GM18868 (cell line): ENCODE data around the gene EIF3D.
"Not testable (repeated sequence)": the region's sequence is repeated elsewhere in the genome, so short reads cannot be mapped to it uniquely, and the experiment has no call there.

Experiments
- ATAC-seq: cut with Tn5 transposase; IDR thresholded peaks from one replicate; pipeline ENCODE4 v1.9.1; 2021; ENCODE audit warnings: mild to moderate bottlenecking, moderate library complexity; ENCODE audit not compliant: unreplicated experiment

The EIF3D gene

DNA sequence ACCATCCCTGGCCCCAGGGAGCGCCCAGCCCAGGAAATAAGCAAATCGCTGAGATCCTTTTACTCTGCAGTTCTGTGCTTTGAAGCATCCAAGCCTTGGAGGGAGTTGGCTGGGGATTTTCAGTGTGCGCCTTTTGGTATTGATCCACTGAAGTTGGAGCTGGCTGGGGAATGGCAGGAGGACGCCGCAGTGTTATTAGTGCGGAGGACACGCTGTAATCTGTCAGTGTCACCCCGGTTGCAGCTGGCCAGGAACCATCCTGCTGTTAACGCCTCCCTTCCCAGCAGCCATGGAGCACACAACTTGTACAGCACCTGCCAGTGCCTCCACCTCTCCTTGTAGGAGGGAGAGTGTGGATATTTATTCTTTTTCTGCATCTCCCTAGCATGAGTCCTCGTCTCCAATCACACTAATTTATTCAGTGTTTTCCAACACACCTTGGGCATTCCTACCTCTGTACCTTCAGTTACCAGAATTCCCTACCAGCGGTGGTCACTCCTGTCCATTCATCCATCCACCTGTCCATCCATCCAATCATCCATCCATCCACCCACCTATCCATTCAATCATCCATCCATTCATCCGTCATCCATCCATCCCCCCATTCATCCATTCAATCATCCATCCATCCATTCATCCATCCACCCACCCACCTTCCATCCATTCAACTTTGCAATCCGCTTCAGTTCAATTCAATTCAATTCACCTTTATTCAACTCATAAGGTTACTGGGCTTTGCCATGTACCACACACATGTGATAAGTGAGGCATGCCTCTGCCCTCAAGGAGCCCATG lies 21.9 kb upstream of the EIF3D start:
- no peak for ATAC-seq

DNA sequence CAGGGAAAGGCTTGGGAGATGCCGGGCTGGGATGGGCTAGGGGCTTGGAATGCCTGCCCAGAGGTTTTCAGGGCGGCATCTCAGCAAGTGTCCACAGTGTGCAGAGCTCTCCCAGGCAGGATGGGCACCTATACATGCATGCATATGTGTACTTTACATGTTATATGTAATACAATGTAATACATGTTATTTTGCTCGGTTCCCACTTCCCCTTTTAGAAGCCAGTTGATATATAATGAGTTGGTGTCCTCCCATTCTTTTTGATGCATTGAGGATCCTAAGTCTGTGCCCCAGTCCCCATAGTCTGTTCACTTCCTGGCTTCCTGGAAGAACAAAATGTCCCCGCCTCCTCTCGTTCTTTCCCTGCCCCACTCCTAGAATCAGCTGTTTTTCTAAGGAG lies 20.1 kb upstream of the EIF3D start:
- ATAC-seq, result no peak

DNA sequence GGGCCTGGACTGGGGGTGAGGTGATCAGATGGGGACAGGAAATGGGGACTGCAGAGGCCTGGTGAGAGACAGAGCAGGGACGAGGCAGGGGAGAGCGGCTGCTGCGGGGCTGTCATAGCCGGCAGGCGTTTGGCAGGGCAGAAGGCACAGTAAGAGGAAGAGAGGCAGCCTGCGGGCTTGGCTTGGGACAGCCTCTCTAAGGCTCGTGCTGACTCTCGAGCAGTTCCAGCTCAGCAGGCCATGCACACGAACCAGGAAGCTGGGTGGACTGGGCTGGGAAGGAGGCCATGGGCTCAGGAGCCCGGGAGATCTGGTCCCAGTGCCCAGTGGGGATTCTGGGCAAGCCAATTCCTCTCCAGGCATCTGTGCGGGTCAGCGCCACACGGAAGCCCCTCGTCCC lies 19.6 kb upstream of the EIF3D start:
- no peak for ATAC-seq

DNA sequence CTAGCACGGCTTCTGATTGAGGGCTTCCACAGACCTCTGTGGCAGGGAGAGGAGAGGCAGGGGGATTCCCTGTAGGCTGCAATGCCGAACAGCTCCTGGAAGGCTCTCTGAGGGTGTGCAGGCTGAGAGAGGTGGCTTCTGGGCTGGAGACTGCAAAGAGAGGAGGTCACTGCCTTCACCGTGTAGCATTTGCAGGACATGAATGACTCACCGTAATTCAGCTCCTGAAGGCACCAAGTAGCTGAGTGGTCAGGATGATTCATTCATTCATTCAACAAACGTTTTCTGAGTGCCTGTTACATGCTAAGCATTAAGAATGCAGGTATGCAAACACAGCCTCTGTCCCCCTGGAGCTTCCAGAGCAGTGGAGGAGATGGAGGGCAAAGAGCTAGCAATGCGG lies 18.0 kb upstream of the EIF3D start:
- no peak for ATAC-seq

DNA sequence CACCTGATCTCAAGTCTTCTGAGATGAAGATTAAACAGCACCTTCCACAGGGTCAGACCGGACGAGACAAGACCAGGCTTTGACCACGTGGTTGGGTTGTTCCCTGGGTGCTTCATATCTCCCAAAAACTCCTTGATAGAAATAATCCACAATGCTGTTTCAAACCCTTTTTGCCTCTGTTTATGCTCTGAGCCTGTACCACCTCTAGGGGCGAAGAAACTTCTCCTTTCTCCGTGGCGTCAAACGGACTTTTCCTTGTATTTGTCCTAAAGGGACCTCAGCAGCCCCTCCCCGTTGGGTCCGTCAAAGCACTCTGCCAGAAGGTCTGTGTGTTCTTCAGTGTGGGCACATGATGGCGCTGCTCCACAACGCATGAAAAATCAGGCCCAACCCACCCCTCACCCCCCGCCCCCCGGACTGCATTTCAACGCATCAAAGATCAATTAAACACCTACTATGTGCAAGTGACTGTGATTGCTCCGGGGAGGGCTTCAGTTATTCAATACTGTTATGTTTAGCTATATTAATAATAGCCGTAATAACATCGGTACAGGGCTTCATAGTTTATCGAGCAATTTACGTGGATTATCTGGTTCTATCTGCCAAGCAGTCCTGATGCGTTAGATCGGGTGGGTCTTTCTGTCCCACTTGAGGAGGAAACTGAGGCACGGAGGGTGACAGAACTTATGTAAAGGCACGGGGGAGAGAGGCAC lies 17.3 kb upstream of the EIF3D start:
- ATAC-seq, result no peak

DNA sequence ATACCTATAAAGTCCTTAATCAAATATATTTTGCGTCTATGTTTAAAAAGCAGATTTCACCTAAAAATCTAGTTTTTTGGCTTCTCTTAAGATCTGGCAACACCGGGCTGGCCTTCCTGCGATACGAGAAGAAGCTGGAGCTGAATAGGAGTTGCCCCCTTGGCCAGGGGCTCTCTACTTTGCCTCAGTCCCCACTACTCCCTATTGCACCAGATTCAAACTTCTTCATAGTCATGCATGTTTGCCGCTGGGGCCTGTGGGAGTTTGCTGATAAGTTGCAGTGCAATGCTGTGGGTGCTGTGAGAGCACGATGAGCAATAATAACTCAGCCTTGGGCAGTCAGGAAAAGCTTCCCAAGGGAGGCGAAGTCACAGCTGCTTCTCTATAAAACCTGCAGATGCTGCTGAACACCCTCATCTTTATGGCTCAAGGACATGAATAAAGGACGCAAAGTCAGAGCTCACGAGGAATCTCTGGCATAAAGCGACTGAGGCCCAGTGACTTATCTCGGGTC lies 15.2 kb upstream of the EIF3D start:
- ATAC-seq, result no peak

DNA sequence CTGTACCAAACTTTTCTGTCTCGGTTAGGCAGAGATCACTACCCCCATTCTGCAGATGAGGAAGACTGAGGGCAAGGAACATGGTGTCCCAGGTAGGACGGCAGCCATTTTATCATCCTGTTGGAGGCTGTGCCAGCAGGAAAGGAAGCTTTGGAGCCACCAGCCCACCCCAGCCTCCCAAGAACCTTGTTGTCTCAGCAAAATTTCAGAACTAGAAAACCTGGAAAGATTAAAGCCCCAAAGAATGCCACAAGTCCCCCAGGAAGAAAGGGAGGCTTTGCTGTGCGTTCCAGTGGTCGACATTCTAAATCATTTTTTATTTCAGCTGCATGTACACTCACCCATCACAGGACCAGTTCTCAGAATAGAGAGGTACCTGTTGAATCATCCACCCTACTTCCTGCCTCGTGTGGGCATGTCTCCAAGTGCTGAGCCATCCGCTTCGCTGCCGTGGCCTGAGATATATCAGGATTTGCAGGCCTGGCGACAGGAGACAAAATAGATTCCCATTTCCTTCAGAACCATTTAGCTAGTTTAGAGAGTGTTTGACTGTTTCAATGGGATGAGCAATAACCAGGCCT lies 13.0 kb upstream of the EIF3D start:
- no peak for ATAC-seq

DNA sequence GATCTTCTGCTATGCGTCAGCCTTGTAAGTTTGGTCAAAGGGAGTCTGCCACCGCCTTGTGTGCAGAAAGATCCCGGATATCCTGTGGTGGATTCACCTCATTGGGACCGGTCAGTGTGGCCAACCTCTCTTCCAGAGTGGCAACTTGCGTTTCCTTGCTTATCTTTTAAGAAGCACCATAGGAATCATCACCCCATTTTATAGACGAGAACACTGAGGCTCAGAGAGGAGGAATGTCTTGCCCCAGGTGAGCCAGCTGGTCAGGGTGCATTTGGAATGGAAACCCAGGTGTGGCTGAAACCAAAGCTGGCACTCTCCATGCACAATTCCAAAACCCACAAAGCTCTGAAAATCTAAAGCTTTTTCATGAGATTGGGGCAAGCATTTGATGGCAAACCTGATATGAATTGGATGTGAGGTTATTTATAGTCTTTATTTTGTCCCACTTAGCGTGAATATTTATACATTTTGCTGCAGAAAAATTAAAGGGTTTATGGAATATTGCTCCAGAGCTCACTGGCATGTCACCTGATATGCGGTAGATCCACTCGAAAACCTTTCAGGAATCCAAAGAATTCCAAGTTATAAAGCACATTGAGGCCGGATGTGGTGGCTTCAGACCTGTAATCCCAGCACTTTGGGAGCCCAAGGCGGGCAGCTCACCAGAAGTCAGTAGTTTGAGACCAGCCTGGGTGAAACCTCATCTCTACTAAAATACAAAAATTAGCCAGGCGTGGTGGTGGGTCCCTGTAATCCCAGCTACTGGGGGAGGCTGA lies 12.1 kb upstream of the EIF3D start:
- no peak for ATAC-seq

DNA sequence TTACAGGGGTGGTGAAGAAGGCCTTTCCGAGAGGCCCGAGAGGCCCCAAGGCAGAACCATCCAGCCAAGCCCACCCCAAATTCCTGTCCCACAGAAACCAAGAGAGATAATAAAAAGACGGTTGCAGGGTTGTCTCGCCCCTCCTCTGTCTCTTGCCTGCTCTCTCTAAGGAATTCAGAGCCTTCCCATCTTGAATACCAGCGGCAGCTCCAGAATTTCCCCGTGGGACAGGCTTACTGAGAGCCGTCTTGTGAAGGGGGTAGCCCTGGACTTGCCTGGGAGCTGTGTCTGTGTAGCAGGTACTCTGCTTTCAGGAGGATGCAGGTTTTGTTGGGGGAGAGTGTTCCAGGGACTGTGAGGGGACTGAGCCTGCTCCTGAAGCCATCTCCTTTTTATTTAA lies 9.6 kb upstream of the EIF3D start:
- ATAC-seq, result no peak

DNA sequence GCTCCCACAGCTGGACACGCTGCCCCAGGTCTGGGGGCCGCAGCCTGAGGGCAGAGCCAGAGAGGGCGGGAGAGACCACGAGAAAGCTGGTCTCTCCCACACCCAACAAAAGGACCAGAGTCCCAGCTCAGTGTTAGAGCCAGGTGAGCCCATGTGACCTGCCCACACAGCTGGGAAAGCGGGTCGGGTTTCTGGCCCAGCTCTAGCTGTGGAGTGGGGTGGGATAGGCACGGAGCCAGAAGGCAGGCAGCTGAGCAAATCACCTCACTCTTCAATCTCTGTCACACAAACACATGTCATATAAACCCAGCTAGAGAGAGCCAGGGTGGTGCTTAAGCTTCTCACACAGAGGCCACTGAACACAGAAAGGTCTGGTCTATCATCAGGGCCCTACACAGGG lies 7.8 kb upstream of the EIF3D start:
- ATAC-seq, result no peak

DNA sequence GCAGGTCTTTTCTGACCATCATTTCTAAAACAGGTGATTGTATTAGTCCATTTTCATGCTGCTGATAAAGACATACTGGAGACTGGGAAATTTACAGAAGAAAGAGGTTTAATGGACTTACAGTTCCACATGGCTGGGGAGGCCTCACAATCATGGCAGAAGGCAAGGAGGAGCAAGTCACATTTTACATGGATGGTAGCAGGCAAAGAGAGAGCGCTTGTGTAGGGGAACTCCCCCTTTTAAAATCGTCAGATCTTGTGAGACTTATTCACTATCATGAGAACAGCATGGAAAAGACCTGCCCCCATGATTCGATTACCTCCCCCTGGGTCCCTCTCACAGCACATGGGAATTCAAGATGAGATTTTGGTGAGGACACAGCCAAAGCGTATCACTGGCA lies 4.4 kb upstream of the EIF3D start:
- not testable (repeated sequence) for ATAC-seq

DNA sequence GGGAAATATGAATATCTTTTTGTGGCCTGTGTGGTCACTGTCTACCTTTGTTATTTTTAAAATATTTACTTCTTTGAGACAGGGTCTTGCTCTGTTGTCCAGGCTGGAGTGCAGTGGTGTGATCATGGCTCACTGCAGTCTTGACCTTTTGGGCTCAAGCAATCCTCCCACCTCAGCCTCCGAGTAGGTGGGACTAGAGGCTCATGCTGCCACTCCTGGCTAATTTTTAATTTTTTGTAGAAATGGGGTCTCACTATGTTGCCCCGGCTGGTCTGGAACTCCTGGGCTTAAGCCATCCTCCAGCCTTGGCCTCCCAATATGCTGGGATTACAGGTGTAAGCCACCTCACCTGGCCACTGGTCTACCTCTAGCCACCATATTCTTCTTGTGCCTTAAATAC lies 3.5 kb upstream of the EIF3D start:
- ATAC-seq, result no peak

DNA sequence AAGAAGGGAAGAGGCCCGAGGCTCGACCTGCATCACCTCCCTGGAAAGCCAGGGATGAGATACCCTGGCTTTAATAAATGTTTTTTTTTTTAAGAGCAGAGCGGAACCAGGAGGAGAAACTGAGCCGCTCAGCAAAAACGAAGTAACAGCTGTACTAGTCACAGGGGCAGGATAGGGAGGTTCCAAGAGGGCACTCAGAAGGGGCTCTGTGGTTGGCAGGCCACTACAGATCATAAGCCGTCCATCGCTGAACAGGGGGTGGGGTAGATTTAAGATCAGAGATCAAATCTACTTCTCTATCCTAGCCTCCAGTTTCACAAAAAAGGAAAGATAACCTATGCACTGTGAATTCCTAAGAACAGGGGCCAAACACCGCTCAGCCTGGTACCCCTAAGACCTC lies 625 bp downstream of the EIF3D start:
- ATAC-seq, result no peak

DNA sequence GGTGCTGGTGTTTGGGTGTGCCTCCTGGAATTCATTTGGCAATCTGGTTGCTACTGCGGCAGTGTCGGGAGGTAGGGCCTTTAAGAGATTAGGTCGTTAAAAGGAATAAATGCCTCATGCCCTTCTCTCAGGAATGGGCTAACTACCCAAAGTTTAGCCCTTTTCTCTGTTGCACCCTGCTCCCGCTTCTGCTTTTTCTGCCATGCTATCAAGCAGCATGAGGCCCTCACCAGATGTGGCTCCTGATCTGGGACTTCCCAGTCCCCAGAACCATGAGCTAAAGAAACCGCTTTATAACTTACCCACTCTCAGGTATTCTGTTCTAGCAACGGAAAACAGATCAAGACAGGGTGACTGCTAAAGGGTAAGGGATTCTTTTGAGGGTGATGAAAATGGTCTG lies 6.3 kb downstream of the EIF3D start:
- ATAC-seq, result no peak

DNA sequence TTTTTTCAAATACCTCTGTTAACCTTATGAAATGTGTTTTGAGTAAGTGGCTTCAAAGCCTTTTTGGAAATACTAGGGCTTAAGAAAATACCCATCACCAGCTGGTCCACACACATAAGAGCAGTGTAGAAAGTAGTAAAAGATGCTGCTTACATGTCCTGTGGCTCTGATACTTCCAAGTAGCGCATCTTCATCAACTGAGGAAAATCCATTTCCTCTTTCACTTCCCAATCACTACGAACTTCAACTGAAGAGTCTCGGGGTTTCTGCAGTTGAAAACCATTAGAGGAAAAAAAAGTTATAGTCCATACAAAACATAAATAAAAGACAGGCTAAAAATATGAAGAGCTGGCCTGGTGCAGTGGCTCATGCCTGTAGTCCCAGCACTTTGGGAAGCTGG lies 8.5 kb downstream of the EIF3D start:
- no peak for ATAC-seq

DNA sequence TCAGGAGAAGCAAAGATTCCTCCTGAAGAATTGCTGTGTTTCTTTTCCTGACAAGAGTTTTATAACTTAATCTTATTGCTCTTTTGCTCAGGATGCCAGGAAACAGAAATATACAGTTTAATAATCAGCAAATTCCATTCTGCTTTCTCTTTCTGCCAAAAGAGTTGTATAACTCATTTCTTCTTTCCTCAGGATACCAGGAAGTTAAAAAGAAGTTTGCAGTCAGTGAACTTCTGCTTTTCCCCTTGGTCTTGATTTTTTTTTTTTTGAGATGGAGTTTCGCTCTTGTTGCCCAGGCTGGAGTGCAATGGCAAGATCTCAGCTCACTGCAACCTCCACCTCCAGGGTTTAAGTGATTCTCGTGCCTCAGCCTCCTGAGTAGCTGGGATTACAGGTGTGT lies 9.1 kb downstream of the EIF3D start:
- ATAC-seq, result not testable (repeated sequence)

DNA sequence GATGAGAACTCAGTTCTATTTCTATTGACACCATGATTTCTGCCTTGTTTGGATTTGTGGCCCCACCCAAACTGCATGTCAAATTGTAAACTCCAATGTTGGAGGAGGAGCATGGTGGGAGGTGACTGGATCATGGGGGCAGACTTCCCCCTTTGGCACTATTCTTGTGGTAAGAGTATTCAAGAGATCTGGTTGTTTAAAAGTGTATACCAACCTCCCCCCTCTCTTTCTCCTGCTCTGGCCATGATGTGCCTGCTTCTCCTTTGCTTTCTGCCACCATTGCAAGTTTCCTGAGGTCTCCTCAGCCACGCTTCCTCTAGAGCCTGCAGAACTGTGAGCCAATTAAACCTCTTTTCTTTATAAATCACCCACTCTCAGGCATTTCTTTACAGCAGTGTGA lies 14.2 kb downstream of the EIF3D start:
- no peak for ATAC-seq

DNA sequence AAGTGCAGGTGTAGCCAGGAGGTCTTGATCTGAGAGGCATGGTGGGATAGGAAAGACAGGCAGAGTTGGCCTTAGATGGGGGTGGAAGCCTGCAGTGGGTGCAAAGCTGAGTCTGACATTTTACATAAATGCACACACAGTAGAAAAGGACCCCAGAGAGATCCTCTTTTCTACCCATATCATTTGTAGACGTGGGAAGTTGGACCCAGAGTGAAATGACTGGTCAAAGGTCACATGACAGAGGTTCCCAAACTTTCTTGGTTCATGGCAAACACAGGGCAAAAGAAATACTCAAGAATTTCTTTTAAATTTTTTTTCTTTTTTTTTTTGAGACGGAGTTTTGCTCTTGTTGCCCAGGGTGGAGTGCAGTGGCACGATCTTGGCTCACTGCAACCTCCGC lies 16.0 kb downstream of the EIF3D start:
- no peak for ATAC-seq

DNA sequence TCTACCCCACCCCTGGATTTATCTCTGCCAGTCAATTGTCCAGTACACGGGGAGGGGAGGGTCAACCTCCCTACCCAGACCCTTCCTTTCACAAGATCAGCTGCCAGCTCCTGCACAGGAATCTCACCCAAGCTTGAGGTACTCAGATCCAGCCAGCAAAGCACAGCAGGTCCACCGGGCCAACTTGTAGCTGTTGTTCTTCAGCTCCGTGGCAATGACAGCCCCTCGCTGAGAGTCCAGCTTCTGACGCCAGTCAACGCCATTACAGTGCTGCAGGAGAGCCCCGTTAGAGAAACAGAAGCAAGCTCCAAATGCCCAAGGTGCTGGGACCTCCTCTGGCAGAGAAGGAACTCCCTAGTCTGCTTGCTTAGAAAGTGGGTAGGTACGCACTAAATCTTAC lies 16.6 kb downstream of the EIF3D start:
- ATAC-seq, result no peak

DNA sequence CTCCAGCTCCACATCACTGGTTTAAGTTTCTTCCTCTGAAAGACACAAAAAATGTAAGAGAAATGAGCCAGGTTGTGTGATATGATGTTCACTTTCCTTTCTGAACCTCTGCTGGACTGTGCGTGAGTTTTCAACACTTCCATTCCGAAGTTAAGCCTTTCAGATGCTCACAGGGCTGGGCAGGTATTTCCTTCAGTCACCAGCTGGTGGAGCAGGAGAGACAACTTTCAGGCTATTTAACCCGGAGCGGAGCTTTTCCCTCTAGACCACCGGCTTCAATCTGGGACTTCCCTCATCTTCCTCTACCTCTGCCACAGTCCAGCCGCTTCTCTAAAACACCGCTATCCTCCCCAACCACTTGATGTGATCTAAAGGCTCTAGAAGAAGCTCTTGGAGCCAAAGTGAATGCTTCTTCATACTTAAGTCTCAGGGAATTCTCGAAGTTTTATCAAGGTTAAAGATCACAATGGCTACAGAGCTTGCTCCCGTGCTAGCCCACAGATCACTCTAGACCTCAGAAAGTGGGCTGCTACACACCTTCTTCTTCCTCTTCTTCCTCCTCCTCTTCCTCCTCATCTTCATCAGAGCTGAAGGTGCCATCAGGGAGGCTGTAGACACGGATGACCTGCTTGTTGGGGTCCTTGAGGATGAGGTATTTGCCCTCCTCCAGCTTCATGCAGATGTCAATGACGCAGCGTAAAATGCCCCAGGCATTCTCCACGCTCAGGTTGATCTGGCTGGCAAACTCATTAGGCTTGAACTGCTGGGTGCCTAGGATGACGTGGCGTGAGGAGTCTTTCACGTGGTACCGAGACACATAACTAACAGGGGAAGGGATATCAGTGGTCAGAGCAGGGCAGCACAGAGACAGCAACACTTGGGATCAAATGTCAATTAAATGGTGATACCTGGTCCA lies 17.7 kb downstream of the EIF3D start:
- ATAC-seq, result no peak
